Measurements from ENCODE around the gene TMEM200A.

GRCh38 chr6:130473886-130474285 lies 108.1 kb downstream of the TMEM200A start:
- TF ChIP-seq POLR2A (IDR thresholded peaks at IDR 0.05; ENCODE audit: low read depth, low read length) = no peak
- no peak for TF ChIP-seq TAF1 (IDR thresholded peaks at IDR 0.05; ENCODE audit: borderline replicate concordance, low read depth, low read length)
- no peak for TF ChIP-seq POLR2AphosphoS5 (IDR thresholded peaks at IDR 0.05; ENCODE audit: low read depth, low read length)

Measured in GM12892 (cell line).